GM20000 (cell line): ENCODE data around the gene MAD1L1.

ENCODE experiments used
- DNase-seq: peaks from one replicate; pipeline ENCODE4 v3.0.0; 2012; ENCODE audit warnings: low spot score
- TF ChIP-seq, protein P1 (sequence below): IDR thresholded peaks from 2 replicates; pipeline ENCODE4 v1.5.1; 2012; ENCODE audit warnings: mild to moderate bottlenecking, control low read depth; ENCODE audit errors: extremely low read depth, missing control alignments

The MAD1L1 gene

DNA sequence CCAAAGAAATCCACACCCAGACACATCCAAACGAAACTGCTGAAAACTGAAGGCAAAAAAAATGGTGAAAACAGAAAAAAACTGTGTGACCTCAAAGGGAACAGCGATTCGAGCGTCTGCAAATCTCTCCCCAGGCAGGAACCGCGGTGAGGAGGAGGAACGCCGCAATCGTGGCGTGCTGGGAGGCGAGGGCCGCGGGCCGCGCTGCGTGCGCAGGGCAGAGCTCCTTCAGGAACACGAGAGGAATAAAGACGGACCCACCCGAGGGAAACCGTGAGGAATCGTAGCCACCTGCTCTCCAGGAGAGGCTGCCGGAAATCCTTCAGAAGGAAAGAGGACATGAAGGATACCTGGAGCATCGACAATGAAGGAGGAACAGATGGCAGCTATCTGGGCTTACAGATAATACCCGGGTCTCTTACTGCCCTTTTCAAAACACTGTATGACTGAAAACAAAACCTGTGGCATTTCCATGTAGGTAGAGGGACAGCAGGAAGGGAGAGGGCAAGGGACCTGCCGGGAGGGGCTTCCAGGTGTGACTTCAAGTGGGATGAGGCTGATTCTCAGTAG lies 266.0 kb downstream of the MAD1L1 start:
- TF ChIP-seq, protein P1, sequence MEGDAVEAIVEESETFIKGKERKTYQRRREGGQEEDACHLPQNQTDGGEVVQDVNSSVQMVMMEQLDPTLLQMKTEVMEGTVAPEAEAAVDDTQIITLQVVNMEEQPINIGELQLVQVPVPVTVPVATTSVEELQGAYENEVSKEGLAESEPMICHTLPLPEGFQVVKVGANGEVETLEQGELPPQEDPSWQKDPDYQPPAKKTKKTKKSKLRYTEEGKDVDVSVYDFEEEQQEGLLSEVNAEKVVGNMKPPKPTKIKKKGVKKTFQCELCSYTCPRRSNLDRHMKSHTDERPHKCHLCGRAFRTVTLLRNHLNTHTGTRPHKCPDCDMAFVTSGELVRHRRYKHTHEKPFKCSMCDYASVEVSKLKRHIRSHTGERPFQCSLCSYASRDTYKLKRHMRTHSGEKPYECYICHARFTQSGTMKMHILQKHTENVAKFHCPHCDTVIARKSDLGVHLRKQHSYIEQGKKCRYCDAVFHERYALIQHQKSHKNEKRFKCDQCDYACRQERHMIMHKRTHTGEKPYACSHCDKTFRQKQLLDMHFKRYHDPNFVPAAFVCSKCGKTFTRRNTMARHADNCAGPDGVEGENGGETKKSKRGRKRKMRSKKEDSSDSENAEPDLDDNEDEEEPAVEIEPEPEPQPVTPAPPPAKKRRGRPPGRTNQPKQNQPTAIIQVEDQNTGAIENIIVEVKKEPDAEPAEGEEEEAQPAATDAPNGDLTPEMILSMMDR: no peak
- DNase-seq: no peak

DNA sequence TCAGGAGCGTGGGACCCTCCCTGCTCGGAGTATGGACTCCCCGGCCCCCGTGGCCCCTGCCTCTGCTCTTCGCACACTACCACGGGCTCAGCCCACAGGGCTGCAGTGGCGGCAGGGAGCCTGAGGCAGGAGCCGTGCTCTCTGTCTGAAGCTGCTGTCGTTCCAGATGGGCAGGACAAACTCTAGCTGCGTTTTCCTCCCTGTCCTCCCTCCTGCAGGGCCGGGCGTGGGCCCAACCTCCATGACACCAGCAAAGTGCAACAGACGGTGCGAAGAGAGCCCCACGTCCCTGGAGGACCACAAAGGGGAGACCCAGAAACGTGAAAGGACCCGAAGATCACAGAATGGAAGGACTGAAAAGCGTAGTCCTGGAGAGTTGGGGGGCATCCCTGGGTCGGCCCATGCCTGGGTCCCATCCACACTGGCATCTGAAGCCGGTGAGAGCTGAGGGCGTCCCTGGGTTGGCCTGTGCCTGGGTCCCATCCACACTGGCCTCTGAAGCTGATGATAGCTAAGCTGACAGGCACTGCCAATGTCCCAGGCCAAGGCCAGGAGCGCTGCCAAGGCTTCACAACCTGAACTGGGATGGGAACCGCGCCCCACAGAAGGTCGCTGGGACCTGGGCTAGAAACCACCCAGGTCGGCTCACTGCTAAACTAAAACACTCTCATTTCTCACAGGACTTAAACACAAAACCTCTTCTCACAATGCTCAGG lies 267.0 kb downstream of the MAD1L1 start:
- TF ChIP-seq, protein P1: no peak
- DNase-seq: no peak

DNA sequence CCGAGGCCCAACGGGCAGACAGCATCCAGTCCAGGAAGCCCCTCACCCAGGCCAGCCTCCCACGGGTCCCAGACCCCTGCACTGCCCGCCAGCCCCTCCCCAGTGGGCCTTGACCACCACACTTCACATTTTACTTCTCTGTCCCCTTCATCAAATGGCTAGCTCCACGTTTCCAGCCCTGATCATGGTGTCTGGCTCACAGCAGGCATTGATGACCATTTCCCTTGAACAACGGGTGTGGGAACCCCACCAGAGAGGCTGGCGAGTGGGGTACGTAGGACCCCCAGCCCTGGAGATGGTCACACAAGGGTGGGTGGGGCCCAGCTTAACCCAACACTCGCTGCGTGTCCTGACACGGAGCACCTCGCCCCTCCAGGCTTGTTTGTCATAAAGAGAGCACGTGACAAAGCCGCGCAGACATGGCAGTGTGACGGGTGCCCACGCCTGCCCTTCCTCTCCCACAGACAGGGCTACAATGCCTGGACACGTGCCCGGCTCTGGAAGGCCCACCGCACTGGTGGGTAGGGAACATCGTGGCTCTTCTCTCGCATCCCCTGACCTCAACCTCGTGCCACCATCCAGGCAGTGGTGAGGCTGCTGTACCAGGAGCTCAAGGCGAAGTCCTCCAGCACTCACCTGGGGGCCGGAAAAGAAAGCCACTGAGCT lies 267.7 kb downstream of the MAD1L1 start:
- no peak for DNase-seq

DNA sequence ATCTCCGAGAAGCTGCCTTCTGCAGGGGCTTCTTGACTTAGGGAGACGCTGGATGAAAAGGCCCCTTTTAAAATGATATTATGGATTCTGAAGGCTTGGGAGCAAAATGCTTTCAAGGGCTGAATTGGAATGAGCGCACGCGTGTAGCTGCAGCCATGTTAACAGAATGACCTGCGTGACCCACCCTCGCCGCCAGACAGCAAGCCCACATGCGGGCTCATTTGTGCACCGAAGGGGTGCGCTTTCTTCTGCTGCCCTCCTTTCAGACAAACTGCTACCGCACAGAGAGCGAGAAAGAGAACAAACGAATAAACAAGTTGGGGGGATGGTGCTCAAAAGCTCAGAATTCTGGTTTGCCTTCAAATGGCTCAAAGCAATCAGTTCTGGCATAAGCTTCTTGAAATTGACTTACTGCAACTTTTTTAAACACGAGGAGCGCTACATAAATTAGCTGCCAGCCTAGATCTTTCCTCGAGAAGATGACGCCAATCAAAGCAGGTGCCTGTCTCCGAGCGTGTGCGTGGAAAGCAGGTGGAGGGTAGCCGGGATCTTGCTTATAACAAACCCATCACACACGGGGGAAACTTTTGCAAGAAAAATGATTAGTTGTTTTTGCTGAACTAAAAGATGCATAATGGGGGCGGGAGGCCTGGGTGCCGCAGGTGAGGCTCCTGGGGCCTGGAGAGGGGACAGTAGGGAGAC lies 268.4 kb downstream of the MAD1L1 start:
- DNase-seq: no peak
- TF ChIP-seq, protein P1: no peak

More for the DNA sequence above, 267.7 kb downstream of the MAD1L1 start:
- TF ChIP-seq, protein P1: no peak

DNA sequence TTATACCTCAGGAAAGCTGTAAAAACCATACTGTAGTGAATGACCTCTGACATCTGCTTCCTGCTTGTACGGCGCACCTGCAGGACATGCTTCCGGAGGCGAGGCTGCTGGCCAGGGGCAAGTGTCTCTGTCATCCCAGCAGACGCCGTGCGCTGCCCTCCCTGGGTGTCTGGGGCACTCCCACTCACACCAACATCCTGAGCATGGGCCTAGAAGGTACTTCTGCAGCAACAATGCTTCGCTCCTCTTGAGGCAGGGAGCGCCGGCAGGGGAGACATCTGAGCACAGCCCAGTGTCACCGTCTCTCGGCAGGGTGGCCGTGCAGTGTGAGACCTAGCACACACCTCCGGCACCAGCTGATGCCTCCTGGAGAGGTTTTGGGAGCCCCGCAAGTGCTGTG lies 269.2 kb downstream of the MAD1L1 start:
- TF ChIP-seq, protein P1: no peak
- no peak for DNase-seq

DNA sequence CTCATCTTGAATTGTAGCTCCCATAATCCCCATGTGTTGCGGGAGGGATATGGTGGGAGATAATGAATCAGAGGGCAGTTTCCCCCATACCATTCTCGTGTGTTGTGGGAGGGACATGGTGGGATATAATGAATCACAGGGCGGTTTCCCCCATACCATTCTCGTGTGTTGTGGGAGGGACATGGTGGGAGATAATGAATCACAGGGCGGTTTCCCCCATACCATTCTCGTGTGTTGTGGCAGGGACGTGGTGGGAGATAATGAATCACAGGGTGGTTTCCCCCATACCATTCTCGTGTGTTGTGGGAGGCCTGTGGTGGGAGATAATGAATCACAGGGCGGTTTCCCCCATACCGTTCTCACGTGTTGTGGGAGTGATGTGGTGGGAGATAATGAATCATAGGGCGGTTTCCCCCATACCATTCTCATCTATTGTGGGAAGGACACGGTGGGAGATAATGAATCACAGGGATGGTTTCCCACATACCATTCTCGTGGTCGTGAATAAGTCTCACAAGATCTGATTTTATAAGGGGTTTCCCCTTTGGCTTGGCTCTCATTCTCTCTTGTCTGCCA lies 271.0 kb downstream of the MAD1L1 start:
- no peak for DNase-seq
- TF ChIP-seq, protein P1: no peak

DNA sequence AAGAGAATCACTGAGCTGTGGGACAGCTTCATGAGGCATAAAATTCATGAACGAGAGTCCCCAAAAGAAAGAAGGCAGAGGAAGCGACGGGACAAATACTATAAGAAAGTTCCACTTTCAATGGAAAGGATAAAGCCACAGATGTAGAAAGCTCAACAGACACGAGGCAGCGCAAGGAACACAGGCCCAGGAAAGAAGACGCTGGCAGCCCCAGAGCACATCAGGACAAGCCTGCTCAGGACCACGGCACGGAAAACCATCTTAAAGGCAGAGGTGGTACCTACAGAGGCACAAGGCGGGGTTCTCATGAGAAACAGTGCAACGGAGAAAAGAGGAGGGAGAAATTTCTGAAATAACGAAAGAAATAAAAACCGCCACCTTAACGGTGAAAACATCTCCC lies 273.4 kb downstream of the MAD1L1 start:
- TF ChIP-seq, protein P1: no peak
- no peak for DNase-seq
